T-helper 9 cell (primary cell): ENCODE measurements around the gene C4A.
A peak's percentile ranks its signal among the peaks of the same experiment; 100 is the strongest.
"Not testable (repeated sequence)": the region's sequence is repeated elsewhere in the genome, so short reads cannot be mapped to it uniquely, and the experiment has no call there.

Source experiments
- DNase-seq: peaks from one replicate; pipeline ENCODE4 v3.0.0-alpha.2; 2020
- total RNA-seq, 2 donors: gene quantifications; one replicate each; lab custom pipeline; 2026; lab: John Stamatoyannopoulos, UW

The C4A gene
- 0.24 to 1.3 reads per million in 2 donors for total RNA-seq

DNA sequence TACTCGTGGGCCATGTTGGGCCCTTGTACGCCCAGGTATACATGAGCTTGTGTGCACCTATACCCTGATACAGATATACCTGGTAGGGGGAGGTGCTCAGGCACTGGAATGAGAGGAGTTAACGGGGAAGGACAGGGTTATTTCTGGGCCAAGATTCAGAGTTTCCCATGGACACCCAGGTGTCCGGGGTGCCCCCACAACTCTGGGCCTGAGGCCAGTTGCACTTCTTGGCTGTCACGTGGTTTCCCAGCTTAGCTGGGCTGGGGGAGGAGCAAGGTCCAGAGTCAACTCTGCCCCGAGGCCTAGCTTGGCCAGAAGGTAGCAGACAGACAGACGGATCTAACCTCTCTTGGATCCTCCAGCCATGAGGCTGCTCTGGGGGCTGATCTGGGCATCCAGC, at the start of gene C4A:
Gene C4A, plus strand, starts transcription at position 314 of the 400 bp plus-strand sequence. Its CDS starts 51 bp downstream, at position 365.
- not testable (repeated sequence) for DNase-seq

DNA sequence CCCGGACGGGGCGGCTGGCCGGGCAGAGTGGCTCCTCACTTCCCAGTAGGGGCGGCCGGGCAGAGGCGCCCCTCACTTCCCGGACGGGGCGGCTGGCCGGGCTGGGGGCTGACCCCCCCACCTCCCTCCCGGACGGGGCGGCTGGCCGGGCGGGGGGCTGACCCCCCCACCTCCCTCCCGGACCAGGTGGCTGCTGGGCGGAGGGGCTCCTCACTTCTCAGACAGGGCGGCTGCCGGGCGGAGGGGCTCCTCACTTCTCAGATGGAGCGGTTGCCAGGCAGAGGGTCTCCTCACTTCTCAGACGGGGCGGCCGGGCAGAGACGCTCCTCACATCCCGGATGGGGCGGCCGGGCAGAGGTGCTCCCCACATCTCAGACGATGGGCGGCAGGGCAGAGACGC, 49.7 kb upstream of the C4A start:
- DNase-seq, result not testable (repeated sequence)

DNA sequence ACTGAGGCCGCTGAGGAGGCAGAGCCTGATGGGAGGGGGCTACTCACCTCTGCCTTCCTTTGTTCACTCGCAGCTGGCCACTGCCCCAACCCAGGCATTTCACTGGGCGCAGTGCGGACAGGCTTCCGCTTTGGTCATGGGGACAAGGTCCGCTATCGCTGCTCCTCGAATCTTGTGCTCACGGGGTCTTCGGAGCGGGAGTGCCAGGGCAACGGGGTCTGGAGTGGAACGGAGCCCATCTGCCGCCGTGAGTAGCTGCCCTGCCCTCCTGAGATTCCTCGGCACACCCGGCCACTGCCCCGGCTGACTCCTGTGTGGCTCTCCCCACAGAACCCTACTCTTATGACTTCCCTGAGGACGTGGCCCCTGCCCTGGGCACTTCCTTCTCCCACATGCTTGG, 48.3 kb upstream of the C4A start:
- no peak for DNase-seq

GRCh38 chr6:31935021-31935420, 46.8 kb upstream of the C4A start:
- DNase-seq, result no peak

DNA sequence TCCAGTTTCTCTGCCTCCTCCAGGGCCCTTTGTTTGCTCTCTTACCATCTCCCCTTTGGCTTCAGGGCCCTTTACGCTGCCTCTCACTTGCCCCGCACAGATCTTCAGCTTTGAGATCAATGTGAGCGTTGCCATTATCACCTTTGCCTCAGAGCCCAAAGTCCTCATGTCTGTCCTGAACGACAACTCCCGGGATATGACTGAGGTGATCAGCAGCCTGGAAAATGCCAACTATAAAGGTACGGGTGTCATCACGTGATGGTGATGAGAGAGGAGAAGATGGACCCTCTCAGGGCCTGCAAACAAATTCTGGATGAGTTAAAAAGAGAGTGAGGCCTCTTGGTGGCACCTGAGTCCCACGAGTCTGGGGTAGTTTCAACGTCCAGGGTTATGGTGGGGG, 46.0 kb upstream of the C4A start:
- no peak for DNase-seq

- DNase-seq, result no peak
Observed at GRCh38 chr6:31940256-31940664, 41.6 kb upstream of the C4A start.

GRCh38 chr6:31943742-31944141, 38.1 kb upstream of the C4A start:
- no peak for DNase-seq

DNA sequence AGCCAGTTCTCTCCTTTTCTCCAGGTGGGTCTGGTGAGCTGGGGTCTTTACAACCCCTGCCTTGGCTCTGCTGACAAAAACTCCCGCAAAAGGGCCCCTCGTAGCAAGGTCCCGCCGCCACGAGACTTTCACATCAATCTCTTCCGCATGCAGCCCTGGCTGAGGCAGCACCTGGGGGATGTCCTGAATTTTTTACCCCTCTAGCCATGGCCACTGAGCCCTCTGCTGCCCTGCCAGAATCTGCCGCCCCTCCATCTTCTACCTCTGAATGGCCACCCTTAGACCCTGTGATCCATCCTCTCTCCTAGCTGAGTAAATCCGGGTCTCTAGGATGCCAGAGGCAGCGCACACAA, 36.7 kb upstream of the C4A start:
- DNase-seq, result no peak

GRCh38 chr6:31945507-31946369, 36.1 kb upstream of the C4A start, which contains the start of gene CFB:
TSS of gene CFB (plus strand) at chr6:31946095. CDS start at chr6:31946222, 127 bp downstream.
- no peak for DNase-seq

- no peak for DNase-seq
Observed at GRCh38 chr6:31946370-31946885, 35.4 kb upstream of the C4A start.

DNA sequence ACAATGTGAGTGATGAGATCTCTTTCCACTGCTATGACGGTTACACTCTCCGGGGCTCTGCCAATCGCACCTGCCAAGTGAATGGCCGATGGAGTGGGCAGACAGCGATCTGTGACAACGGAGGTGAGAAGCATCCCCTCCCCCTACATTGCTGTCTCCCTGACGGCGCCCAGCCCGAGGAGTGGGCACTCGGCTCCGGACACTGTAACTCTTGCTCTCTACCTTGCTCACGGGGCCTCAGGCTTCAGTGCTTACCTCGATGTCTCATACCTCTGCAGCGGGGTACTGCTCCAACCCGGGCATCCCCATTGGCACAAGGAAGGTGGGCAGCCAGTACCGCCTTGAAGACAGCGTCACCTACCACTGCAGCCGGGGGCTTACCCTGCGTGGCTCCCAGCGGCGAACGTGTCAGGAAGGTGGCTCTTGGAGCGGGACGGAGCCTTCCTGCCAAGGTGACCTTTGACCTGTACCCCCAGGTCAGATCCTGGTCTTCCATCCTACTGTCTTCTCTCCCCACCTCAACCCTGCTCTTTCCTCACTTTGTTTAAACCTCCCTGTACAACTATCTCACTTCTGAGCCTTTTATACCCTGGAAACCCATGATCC, 34.7 kb upstream of the C4A start:
- DNase-seq, result no peak

- no peak for DNase-seq
Observed at GRCh38 chr6:31947864-31948263, 34.0 kb upstream of the C4A start.

- DNase-seq, result no peak
Observed at GRCh38 chr6:31948306-31948705, 33.6 kb upstream of the C4A start.

GRCh38 chr6:31948753-31949413, 33.0 kb upstream of the C4A start:
- no peak for DNase-seq

DNA sequence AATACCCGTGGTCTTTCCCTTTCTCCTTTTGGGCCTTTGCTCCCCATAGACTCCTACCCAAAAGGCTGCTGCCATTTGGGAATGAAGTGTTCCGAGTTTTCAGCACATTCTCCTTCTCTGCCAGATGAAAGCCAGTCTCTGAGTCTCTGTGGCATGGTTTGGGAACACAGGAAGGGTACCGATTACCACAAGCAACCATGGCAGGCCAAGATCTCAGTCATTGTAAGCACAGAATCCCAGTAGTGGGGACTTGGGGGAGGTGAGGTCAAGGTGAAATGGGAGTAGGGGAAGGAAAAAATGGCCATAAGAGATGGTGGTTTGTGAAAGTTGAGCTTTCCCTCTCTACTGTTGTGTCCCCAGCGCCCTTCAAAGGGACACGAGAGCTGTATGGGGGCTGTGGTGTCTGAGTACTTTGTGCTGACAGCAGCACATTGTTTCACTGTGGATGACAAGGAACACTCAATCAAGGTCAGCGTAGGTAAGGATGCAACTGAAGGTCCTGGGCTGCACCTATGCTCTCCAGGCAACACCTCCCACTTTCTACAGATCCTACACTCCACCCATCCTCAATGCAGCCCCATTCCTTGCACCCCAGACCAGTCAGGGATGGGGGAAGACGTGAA, 31.8 kb upstream of the C4A start:
- DNase-seq, result no peak

- DNase-seq, result no peak
Observed at GRCh38 chr6:31952140-31952805, 29.6 kb upstream of the C4A start.

DNA sequence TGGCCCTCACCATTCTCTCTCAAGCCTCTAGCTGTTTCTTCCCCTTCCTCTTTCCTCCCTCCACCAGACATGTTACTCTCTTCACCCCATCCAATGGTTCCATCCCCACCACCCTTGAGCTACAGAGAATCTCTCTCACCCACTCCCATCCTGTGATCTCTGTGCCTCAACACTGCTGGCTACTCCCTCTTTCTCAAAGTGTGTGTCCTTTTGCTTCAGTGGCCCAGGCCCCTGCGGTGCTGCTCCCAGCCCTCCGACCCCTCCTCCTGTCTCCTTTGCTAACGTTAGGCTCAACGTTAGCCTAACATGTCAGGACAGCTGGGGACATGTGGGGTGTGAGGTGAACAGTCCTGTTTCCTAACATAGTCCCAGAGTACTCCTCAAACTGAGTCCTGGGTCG, 29.0 kb upstream of the C4A start:
- no peak for DNase-seq

GRCh38 chr6:31954511-31954910, 27.3 kb upstream of the C4A start:
- DNase-seq, result no peak

DNA sequence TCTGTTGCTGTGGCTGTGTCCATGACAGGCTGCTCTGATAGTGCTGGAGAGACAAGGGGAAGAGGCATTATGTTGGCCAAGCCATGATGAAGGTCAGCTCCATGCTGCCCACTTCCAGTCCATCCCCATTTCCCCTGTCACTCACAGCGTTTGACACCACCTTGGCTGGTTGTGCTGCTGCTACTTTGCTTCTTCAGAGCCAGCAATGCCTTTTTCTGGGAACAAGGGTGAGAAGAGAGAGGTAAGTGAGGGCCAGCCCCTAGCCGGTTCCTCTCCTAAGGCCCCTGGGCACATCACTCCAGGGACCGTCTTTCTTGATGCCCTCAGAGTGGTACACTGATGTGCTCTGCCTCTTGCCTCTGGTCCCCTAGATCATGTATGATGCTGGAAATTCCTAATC, 25.1 kb upstream of the C4A start:
- no peak for DNase-seq

GRCh38 chr6:31958412-31958740, 23.5 kb upstream of the C4A start:
- DNase-seq, result no peak

DNA sequence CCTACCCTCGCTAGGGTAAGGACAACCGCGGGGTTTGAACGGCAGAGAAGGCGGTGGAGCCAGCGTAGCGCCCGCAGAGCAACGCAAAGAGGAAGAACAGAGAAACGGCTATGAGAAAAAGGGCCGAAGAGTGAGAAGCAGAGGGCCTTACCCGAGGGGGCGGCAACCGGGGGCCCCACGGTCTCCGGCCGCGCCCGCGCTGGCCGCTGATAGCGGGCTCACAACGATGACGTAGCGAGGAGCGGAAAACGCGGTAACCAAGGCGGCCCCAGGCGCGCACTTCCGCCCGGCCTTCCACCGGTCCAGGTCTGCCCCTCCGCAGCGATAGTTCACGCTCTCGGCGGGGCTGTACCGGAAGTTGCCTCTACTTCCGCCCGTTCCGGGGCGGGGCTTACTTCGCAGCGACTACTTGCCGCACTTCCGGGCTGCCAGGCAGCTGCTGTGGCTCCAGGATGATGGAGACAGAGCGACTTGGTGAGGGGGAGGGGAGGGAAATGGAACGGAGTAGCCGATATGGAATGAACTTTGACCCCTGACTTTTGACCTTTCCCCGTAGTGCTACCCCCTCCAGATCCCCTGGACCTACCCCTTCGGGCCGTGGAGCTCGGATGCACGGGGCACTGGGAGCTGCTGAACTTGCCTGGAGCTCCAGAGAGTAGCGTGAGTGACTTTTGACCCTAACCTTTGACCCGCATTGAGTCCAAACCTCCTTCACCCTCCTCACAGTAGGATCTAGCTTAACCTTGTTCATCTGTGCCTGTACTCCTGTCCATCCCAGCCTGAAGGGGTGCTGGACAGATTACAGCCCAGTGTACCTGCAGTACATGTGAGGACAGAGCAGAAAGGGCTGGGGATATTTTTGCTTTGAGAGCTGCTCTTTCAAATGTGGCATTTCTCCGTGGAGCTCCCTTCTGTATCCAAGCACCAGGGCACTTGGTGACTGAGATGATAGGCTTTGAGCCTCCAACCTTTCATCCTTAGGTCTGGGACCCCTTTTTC, 22.8 kb upstream of the C4A start, which contains the start of the genes NELFE and SKIC2:
Gene NELFE, minus strand, starts transcription at position 231 of the 999 bp plus-strand sequence. CDS start 525 bp downstream, outside the sequence.
Gene SKIC2, plus strand, starts transcription at position 435 of the 999 bp plus-strand sequence. Its CDS starts 18 bp downstream, at position 453.
- DNase-seq, result peak; percentile 96
